SK-N-DZ (cell line): Measurements from ENCODE around the gene MME.
"Not testable (repeated sequence)": the region's sequence is repeated elsewhere in the genome, so short reads cannot be mapped to it uniquely, and the experiment has no call there.

Experiments
- DNase-seq: peaks from one replicate; pipeline ENCODE4 v3.0.0-alpha.2; 2015; ENCODE audit warnings: low spot score

The MME gene

DNA sequence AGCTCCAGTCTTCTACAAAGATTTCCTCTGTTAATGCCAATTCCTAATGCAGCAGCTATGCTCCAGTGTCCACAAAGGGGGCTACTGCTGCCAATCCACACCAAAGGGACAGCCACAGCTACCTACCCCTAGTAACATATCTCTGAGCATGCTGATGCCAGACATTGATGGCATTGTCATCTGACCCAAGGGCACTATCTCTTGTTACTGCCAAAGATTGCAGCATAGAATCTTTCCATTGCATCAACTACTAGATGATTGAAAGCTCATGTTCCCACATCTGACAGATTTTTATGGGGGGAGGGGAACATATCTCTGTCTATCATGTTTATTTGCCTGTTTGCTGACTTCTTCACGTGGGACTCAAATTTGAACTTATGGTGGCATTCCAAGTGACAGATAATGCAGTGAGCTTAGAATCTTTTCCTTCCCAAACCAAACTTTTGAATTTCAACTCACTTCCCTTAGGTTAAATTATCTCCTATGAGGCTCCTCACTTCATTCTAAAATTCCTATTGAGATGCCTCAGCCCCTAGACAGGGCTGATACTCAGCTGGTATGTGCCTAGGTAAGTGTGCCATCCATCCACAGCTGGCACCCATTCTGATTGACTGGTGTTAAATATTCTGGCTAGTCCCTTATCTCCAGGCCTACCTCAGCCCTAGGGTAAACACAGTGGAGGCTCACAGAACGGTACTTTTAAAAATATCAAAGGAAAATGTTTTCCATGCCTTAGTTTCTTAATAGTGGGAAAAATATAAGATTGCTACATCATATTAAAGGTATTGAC is 113.0 kb downstream of the MME start:
- DNase-seq: no peak

DNA sequence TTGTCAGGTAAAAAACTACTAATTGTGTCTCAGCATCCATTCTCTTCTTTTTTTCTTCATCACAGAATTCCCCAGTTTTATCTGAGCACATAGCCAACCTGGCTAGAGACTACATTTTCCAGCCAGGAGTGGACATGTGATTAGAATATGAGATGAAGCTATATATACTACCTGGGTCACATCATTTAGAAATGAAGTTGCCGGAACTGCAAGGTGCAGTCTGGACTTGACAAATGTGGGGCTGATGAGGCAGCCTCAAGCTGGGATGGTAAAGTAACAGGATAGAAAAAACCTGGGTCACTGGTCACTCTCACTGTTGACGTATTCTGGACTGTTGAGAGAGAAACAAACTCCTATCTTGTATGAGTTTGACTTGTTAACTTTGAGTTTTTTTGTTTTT is 113.7 kb downstream of the MME start:
- DNase-seq: no peak

- no peak for DNase-seq
Measured at GRCh38 chr3:155194973-155195957, 115.1 kb downstream of the MME start.

DNA sequence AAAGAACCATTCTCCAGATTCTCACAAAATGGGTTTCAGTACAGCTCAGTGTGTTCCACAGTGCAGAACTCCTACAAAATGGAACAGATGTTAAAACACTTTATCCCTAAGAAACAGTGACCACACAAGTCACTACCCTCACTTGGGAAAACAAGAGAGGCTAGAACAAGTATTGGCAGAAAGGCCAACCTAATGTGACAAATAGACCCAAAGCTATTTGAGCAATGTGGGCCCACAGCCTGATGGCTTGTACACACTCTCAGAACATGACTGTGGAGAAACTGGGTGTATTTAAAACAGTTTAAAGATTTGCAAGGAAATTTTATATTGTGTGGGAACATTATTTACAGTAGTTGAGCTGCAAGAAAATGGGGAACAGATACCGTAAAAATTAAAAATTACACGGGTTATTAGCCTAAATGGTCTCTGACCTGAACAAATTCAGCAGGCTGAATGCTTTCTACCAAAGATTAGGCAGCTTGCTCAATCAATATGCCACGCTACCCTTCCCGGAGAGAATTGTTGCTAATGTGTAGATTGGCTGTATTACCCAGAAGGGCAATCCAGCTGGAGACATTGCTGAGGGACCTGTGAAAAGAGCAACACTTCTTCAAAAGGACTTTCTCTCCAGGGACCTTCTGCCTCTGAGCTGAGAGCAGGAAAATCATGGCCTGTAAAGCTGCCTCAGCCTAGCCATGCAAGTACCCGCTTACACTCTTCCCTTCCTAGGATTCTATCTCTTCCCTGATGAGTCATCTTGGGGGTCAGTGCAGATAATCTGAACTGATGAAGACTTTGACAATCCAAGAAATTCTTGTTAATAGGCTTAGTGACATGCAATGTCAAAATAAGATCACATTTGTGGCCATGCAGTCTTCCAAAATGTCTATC is 116.3 kb downstream of the MME start:
- DNase-seq: no peak

- no peak for DNase-seq
Measured at GRCh38 chr3:155197786-155198185, 117.7 kb downstream of the MME start.

DNA sequence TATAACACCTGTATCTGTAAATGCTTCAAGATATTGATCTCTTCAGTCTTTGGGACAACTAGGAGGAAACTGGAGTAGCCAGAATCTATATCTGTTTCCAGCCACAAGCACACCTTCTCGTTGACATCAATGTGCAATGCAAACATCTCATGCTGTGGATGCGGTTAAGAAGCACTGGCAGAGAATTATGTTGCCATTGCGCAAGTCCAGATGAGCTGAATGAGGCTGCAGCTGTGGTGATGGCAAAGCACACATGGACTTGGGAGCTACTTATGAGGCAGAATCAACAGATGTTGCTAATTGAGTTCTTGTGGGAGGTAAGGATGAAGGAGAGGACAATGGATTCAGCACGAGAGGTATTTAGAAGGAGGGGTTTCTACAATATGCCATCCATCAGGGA is 122.5 kb downstream of the MME start:
- no peak for DNase-seq

DNA sequence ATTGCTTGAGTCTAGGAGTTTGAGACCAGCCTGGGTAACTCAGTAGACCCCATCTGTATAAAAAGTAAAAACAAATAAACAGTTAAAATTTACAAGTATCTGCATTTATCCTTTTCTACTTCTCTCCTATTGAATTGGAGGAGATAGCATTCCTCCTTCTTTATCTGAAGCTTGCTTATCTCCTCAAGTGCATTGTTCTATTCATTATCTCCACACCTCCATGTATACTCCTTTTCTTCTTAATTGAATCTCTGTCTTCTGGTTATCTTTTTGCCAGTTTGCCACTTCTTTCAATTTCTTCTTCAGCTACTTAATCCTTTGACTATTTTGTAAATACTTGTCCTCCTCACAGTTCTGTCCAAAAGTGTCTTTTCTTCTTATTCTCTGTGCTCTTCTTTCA is 124.7 kb downstream of the MME start:
- no peak for DNase-seq

- no peak for DNase-seq
Measured at GRCh38 chr3:155208183-155208800, 128.2 kb downstream of the MME start.

DNA sequence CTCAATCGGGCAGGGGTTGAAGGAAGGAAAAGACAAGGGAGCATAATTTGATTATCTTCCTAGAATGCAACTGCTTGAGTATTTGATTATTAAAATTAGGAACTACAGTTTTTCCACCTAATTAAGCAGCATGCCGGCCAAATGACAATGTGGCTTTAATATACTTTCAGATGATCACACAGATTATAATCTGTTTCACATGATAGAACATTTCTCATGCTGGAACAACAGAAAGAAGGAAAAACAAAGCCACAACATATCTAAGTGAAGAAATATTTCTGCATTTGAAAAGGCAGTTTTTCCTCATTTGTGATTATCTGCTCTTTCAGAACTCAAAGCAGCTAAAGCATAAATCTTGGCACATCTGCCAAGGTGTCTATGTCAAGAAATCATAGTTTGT is 130.6 kb downstream of the MME start:
- DNase-seq: no peak

DNA sequence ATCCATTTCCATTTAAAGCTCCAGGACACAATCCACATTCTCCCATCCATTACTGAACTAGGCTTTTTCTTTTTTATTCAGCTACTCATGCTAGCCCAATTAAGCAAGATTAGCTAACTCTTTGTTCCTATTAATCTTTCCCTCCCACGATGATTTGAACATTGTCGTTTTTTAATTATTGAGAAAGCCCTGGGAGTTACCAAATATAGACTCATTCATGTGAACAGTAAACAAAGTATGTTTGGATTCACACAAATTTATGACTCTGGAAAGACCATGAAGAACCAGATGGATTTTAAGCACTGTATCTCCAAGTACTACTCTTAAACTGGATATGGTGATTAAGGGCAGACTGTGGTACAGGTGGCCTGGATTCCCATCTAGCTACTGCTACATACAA is 131.1 kb downstream of the MME start:
- no peak for DNase-seq

DNA sequence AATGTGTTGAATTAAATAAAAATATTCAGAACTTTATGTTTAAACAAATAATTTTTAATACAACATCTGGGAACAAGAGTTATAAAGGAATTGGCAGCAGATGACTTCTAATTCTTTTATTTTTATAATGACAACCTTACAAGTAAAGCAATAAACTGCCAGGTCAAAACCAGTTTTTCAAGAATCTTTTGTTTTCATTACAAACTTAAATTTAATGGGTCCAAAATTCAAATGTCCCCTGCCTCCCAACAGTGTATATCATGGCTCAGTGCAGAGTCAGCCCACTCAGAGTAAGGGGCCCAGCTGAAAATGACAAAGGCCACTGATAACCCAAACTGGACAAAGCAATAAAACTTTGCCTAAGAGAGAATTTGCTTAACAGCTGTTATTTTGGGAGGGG is 131.8 kb downstream of the MME start:
- no peak for DNase-seq

DNA sequence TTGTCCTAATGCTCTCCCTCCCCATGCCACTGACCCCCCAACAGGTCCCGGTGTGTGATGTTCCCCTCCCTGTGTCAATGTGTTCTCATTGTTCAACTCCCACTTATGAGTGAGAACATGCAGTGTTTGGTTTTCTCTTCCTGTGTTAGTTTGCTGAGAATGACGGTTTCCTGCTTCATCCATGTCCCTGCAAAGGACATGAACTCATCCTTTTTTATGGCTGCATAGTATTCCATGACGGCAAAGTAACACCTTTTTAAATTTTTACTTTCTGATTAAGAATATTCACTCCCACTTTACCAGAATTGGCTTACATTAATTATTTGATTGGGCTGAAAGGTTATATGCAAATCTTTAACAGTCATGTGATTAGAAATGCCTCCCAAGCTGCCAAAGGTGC is 135.9 kb downstream of the MME start:
- not testable (repeated sequence) for DNase-seq

DNA sequence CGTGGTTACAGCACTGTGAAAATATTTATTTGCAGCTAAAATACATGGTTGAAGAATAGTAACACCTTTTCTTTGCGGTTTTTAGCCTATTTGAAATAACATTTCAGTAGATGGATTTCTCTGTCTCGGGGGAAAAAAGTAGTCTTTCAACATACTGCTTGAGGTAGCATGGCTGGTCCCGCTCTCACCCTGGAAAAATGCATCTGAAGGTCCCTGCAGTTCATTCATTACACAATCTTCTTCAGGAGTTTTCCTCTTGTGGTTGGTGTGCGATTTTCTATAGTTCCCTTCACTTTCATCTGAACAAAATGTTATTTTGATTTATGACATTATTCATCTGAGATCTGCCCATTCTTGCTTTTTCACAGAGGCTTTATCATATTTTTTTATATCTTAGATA is 137.5 kb downstream of the MME start:
- DNase-seq: no peak

DNA sequence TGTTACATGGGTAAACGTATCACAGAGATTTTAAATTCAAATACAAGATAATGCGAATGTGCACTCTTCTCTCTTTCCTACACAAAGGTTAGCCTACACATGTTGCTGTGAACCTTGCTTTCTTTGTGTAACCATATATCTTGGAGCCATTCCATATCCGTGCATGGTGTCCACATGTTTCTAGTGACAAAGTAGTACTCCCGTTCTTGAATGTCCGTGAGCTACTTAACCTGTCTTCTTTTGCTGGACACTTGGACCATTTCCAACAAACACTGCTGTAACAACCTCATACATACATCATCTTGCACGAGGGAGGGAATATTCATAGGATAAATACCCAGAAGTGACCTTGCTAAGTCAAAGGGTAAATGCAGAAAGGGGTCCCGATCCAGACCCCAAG is 138.3 kb downstream of the MME start:
- no peak for DNase-seq

GRCh38 chr3:155219106-155219505 is 139.0 kb downstream of the MME start:
- no peak for DNase-seq

- DNase-seq: no peak
Measured at GRCh38 chr3:155225417-155225816, 145.3 kb downstream of the MME start.

GRCh38 chr3:155227141-155227540 is 147.0 kb downstream of the MME start:
- DNase-seq: no peak

DNA sequence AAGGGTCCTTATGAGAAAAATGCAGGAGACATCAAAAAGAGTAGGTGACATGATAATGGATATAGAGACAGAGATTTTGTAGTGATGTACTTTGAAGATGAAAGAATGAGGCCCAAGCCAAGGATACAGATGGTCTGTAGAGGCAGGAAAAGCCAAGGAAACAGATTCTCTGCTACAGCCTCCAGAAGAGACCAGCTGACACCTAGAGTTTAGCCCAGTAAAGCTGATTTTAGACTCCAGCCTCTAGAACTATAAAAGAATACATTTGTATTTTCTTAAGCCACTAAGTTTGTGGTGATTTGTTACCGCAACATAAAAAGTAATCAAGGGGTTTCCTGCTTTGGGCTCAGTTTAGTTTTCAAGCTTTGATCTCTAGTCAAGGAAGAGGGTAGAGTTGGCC is 148.6 kb downstream of the MME start:
- DNase-seq: no peak

DNA sequence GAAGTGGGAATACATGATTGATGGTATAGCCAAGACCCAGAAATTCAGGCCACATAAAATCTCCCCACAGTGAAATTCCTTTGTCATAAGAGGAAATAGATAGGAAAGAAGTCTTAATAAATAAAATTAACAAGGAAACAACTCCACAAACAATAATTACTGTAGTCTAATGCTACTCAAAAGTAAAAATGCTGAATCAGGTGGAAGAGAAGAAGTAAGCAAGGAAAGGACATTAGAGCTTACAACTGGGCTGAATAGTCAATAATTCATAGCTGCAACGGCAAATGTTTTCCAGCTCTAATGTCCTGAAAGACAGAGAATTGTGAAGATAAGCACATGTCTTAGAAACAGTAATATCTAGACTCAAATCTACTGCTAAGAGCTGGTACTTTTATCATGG is 149.0 kb downstream of the MME start:
- no peak for DNase-seq

GRCh38 chr3:155230382-155230781 is 150.3 kb downstream of the MME start:
- no peak for DNase-seq

DNA sequence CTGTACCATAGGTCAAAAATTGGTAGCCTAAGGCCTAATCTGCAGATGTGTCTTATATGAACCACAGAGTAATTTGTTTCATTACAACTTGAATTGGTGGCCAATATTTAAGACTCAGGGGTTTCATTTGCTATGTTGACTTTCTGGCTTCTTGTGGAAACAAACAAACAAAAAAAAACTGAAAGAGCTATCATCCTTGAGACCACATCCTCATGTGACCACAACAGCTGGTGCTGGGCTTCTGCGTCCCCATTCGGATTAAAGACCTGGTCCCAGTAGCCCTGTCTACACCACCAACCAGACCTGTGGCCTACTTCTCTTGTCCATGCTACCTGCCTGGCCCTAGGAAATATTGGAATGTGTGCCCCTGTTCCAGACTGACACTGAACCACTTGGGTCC is 151.7 kb downstream of the MME start:
- DNase-seq: no peak
